ENCODE results near the gene ADAMTSL1. TPM values are rescaled to one million over a fixed set of nuclear protein-coding genes. Genes with fewer than 3 reads are reported as not detected.
A peak's percentile ranks its signal among the peaks of the same experiment; 100 is the strongest.

ADAMTSL1 gene
- total RNA-seq, 6 experiments from 2014 or later = 37.3 to 98.1 (median 90.8) TPM

GRCh38 chr9:18791074-18791473 lies 317.1 kb downstream of the ADAMTSL1 start:
- Mint-ChIP-seq H3K27me3 (ENCODE audit: insufficient read depth) (no peaks in the 10 kb centered on the region; the same call in 1 of the 2 replicates), H3K4me1 (ENCODE audit: low read depth) (peaks cover 24% of the 10 kb centered on the region), H3K4me3 (no peak overlapping the region), H3K27ac (no peak overlapping the region), H3K36me3 (ENCODE audit: low read depth) (no peaks in the 10 kb centered on the region; the same call in 1 of the 2 replicates), H3K9me3 (no peaks in the 10 kb centered on the region)
- TF ChIP-seq CTCF (IDR thresholded peaks at IDR 0.05) = peak; percentile 60
- DNase-seq = no peak

GRCh38 chr9:18793122-18793521 lies 319.2 kb downstream of the ADAMTSL1 start:
- no peak overlapping the region for H3K27ac Mint-ChIP-seq
- peaks cover 8% of the 10 kb centered on the region; the same call in 1 of the 2 replicates for H3K36me3 Mint-ChIP-seq (ENCODE audit: low read depth)
- H3K4me1 Mint-ChIP-seq (ENCODE audit: low read depth) = peaks cover 26% of the 10 kb centered on the region
- no peak for TF ChIP-seq CTCF (IDR thresholded peaks at IDR 0.05)
- H3K9me3 Mint-ChIP-seq = no peaks in the 10 kb centered on the region
- H3K27me3 Mint-ChIP-seq (ENCODE audit: insufficient read depth) = no peaks in the 10 kb centered on the region; the same call in 1 of the 2 replicates
- no peak overlapping the region for H3K4me3 Mint-ChIP-seq
- DNase-seq = no peak

GRCh38 chr9:18795947-18796671 lies 322.2 kb downstream of the ADAMTSL1 start:
- peaks cover 21% of the 10 kb centered on the region for H3K36me3 Mint-ChIP-seq (ENCODE audit: low read depth)
- no peak for TF ChIP-seq CTCF (IDR thresholded peaks at IDR 0.05)
- no peaks in the 10 kb centered on the region for H3K9me3 Mint-ChIP-seq
- H3K4me1 Mint-ChIP-seq (ENCODE audit: low read depth) = peaks cover 45% of the 10 kb centered on the region
- peak overlapping the region; percentile 34 for H3K27ac Mint-ChIP-seq
- H3K4me3 Mint-ChIP-seq = no peak overlapping the region
- no peaks in the 10 kb centered on the region; the same call in 1 of the 2 replicates for H3K27me3 Mint-ChIP-seq (ENCODE audit: insufficient read depth)
- peak; percentile 48 for DNase-seq

GRCh38 chr9:18796696-18797270 lies 322.8 kb downstream of the ADAMTSL1 start:
- Mint-ChIP-seq H3K27ac (peak overlapping the region; percentile 34; the same call in 1 of the 2 replicates), H3K9me3 (no peaks in the 10 kb centered on the region), H3K27me3 (ENCODE audit: insufficient read depth) (peaks cover 2% of the 10 kb centered on the region; the same call in 1 of the 2 replicates), H3K4me1 (ENCODE audit: low read depth) (peaks cover 45% of the 10 kb centered on the region), H3K4me3 (no peak overlapping the region), H3K36me3 (ENCODE audit: low read depth) (peaks cover 28% of the 10 kb centered on the region)
- TF ChIP-seq CTCF (IDR thresholded peaks at IDR 0.05) = no peak
- DNase-seq = no peak

GRCh38 chr9:18798106-18798505 lies 324.2 kb downstream of the ADAMTSL1 start:
- no peak for TF ChIP-seq CTCF (IDR thresholded peaks at IDR 0.05)
- H3K4me3 Mint-ChIP-seq = no peak overlapping the region
- H3K27me3 Mint-ChIP-seq (ENCODE audit: insufficient read depth) = peaks cover 2% of the 10 kb centered on the region; the same call in 1 of the 2 replicates
- H3K36me3 Mint-ChIP-seq (ENCODE audit: low read depth) = peaks cover 28% of the 10 kb centered on the region
- no peaks in the 10 kb centered on the region for H3K9me3 Mint-ChIP-seq
- DNase-seq = peak; percentile 21
- H3K27ac Mint-ChIP-seq = peak overlapping the region; percentile 55; the same call in 1 of the 2 replicates
- peaks cover 45% of the 10 kb centered on the region for H3K4me1 Mint-ChIP-seq (ENCODE audit: low read depth)
